Upper lobe of left lung (tissue), 6 donors: ENCODE measurements around the gene CCSER2. TPM values are rescaled to one million over a fixed set of nuclear protein-coding genes. Genes with fewer than 3 reads are reported as not detected.
A peak's percentile ranks its signal among the peaks of the same experiment; 100 is the strongest.

ENCODE experiments used
- ATAC-seq, 2 donors: fragments of 200-7000 bp; cut with Tn5 transposase; one replicate each; pipeline ENCODE4 v1.9.1; 2022; ENCODE audit warnings: mild to moderate bottlenecking in 2 of 2, moderate library complexity in 2 of 2; ENCODE audit not compliant: low FRiP score in 2 of 2
- DNase-seq, 2 donors: peaks; one replicate each; pipeline ENCODE4 v3.0.0-alpha.2; 2019 to 2020
- H3K27ac ChIP-seq, 4 donors: fragments of 200-600 bp; sonication (generic); one replicate each; pipeline ENCODE4 v1.5.1; 2016 to 2019
- H3K27me3 ChIP-seq, 4 donors: fragments of 200-600 bp; sonication (generic); one replicate each; pipeline ENCODE4 v1.5.1; 2017 to 2019
- H3K36me3 ChIP-seq, 4 donors: fragments of 200-600 bp; sonication (generic); one replicate each; pipeline ENCODE4 v1.5.1; 2016 to 2019
- H3K4me1 ChIP-seq, 4 donors: fragments of 200-600 bp; sonication (generic); one replicate each; pipeline ENCODE4 v1.5.1; 2018 to 2019
- H3K4me3 ChIP-seq, 4 donors: fragments of 200-600 bp; sonication (generic); one replicate each; pipeline ENCODE4 v1.5.1; 2017 to 2019; ENCODE audit warnings: mild to moderate bottlenecking in 2 of 4, moderate library complexity in 1 of 4
- H3K9me3 ChIP-seq, 4 donors: fragments of 200-600 bp; sonication (generic); one replicate each; pipeline ENCODE4 v1.5.1; 2018 to 2019
- CTCF ChIP-seq, 6 experiments: fragments of 450-650 bp in 4 of 6; fragments of 200-600 bp in 2 of 6; sonication (generic) in 2 of 6; IDR thresholded peaks; one replicate each; pipeline ENCODE4 v1.5.1; 2016 to 2019; ENCODE audit warnings: antibody characterized with exemption in 6 of 6
- EP300 ChIP-seq, 4 donors: sonication (generic); formaldehyde crosslinking; IDR thresholded peaks; one replicate each; pipeline ENCODE4 v1.5.1; 2017; ENCODE audit warnings: antibody characterized with exemption in 4 of 4, control low read depth in 2 of 4
- POLR2A ChIP-seq, 4 donors: fragments of 450-650 bp; IDR thresholded peaks; one replicate each; pipeline ENCODE4 v1.5.1; 2016 to 2017; ENCODE audit warnings: antibody characterized with exemption in 4 of 4, mild to moderate bottlenecking in 2 of 4
- POLR2AphosphoS5 ChIP-seq, 2 donors: sonication (generic); formaldehyde crosslinking; IDR thresholded peaks; one replicate each; pipeline ENCODE4 v1.5.1; 2017; ENCODE audit warnings: antibody characterized with exemption in 2 of 2
- WGBS, 2 donors: methylation state at CpG; one replicate each; pipeline ENCODE4 v1.1.5; 2017 to 2018; 5-methylcytosine and 5-hydroxymethylcytosine counted together
- total RNA-seq, 6 donors: library from RNA; depleted of rRNA in 4 of 6; stranded (reverse); fragments of >200 nt in 4 of 6; gene quantifications; one replicate each; pipeline versions ENCODE4 v1.1.0 to v1.2.1, GENCODE V29; 2016 to 2021
- donor health status: DM: no; HTN: no; CAD: no; lungs with moderate emphysema.
- donor health status: DM: no; HTN: yes; CAD: no; lungs with severe emphysema.

Gene CCSER2
- total RNA-seq, 6 donors from 2014 or later = 28.7 to 78.9 (median 52.6) TPM

- ATAC-seq = no peak
- Histone ChIP-seq H3K4me1 (peaks cover 0 to 7% (median 0%) of the 10 kb centered on the region in 4 donors), H3K4me3 (no peak overlapping the region), H3K27me3 (no peaks in the 10 kb centered on the region), H3K9me3 (no peaks in the 10 kb centered on the region), H3K36me3 (no peaks in the 10 kb centered on the region), H3K27ac (no peak overlapping the region)
- no peak for TF ChIP-seq CTCF (IDR thresholded peaks at IDR 0.05)
- no peak for TF ChIP-seq EP300 (IDR thresholded peaks at IDR 0.05)
- no peak for TF ChIP-seq POLR2A (IDR thresholded peaks at IDR 0.05)
- no peak for TF ChIP-seq POLR2AphosphoS5 (IDR thresholded peaks at IDR 0.05)
- DNase-seq = no peak
- 54 to 74% methylated on average over 3 of the region's 3 CpGs for WGBS, 2 donors
Observed at GRCh38 chr10:84290235-84290634, 38.2 kb upstream of the CCSER2 start.

DNA sequence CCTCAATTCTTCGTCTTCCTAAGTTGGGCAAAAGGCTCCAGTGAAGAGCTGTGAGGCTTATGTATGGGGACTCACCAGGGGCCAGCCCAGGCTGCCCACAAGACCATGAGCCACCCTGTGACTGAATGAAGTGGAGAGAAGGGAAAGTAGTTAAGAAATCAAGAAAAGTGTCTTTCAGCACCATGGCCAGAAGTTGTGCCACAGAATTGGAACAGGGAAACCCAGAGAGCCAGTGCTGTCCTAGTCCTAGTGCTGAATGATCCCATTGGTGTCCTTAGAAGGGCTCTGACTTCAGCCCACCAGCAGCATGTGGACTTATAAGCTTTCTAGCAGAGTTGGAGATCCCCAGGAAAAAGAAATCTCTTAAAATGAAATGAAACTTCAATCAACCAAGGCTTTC, 37.0 kb upstream of the CCSER2 start:
- WGBS, 2 donors = 39 to 70% methylated on average over 1 of the region's 1 CpG
- no peak overlapping the region for H3K27ac ChIP-seq

GRCh38 chr10:84292502-84292901, 35.9 kb upstream of the CCSER2 start:
- no peak for TF ChIP-seq EP300 (IDR thresholded peaks at IDR 0.05)
- no peak for TF ChIP-seq CTCF (IDR thresholded peaks at IDR 0.05)
- no peak for TF ChIP-seq POLR2AphosphoS5 (IDR thresholded peaks at IDR 0.05)
- TF ChIP-seq POLR2A (IDR thresholded peaks at IDR 0.05) = no peak
- Histone ChIP-seq H3K27ac (no peak overlapping the region), H3K27me3 (no peaks in the 10 kb centered on the region), H3K36me3 (no peaks in the 10 kb centered on the region), H3K4me1 (peaks cover 0 to 20% (median 4%) of the 10 kb centered on the region in 4 donors), H3K9me3 (no peaks in the 10 kb centered on the region), H3K4me3 (no peak overlapping the region)
- no peak for ATAC-seq
- no peak for DNase-seq
- WGBS, 2 donors = 91 to 100% methylated on average over 2 of the region's 2 CpGs

More for the DNA sequence above, 37.0 kb upstream of the CCSER2 start:
- Histone ChIP-seq H3K27me3 (no peaks in the 10 kb centered on the region), H3K36me3 (no peaks in the 10 kb centered on the region), H3K4me3 (no peak overlapping the region), H3K9me3 (no peaks in the 10 kb centered on the region), H3K4me1 (peaks cover 0 to 14% (median 3%) of the 10 kb centered on the region in 4 donors)
- DNase-seq (no peak), ATAC-seq (peak in 1 of 2 donors; percentile 47)
- no peak for TF ChIP-seq POLR2A (IDR thresholded peaks at IDR 0.05)
- TF ChIP-seq EP300 (IDR thresholded peaks at IDR 0.05) = no peak
- TF ChIP-seq CTCF (IDR thresholded peaks at IDR 0.05) = no peak
- TF ChIP-seq POLR2AphosphoS5 (IDR thresholded peaks at IDR 0.05) = no peak

GRCh38 chr10:84293171-84293570, 35.2 kb upstream of the CCSER2 start:
- no peaks in the 10 kb centered on the region for H3K36me3 ChIP-seq
- H3K9me3 ChIP-seq = no peaks in the 10 kb centered on the region
- no peaks in the 10 kb centered on the region for H3K27me3 ChIP-seq
- no peak overlapping the region for H3K27ac ChIP-seq
- H3K4me3 ChIP-seq = no peak overlapping the region
- H3K4me1 ChIP-seq = peaks cover 0 to 20% (median 4%) of the 10 kb centered on the region in 4 donors
- no peak for ATAC-seq
- no peak for DNase-seq
- no peak for TF ChIP-seq POLR2A (IDR thresholded peaks at IDR 0.05)
- no peak for TF ChIP-seq POLR2AphosphoS5 (IDR thresholded peaks at IDR 0.05)
- TF ChIP-seq CTCF (IDR thresholded peaks at IDR 0.05) = no peak
- no peak for TF ChIP-seq EP300 (IDR thresholded peaks at IDR 0.05)
- 82 to 95% methylated on average over 1 of the region's 1 CpG for WGBS, 2 donors

DNA sequence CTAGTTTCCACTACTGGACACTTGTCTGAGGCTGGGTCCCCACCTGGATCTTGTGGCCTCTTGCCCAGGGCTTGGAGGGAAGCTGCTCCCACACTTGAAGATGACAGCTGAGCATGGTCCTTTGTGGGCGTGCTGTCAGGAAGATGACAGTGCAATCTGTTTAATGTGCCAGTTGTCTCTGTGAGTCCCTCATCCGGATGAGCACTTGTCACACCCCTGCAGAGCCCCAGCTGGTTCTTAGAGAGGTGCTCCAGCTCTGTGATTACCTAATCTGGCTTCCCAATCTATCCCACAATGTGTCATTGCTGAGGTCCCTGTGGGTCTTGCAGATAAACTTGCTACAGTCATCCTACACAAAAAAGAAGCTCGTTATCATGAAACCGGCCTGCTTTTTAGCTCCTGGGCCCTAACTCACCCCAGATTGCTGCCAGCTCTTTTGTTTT, 34.8 kb upstream of the CCSER2 start:
- 40 to 43% methylated on average over 2 to 4 of the region's 4 CpGs for WGBS, 2 donors
- DNase-seq (no peak), ATAC-seq (no peak)
- Histone ChIP-seq H3K4me1 (peaks cover 0 to 20% (median 4%) of the 10 kb centered on the region in 4 donors), H3K4me3 (no peak overlapping the region), H3K36me3 (no peaks in the 10 kb centered on the region), H3K27me3 (no peaks in the 10 kb centered on the region), H3K9me3 (no peaks in the 10 kb centered on the region), H3K27ac (peak overlapping the region in 1 of 4 donors; percentile 76)
- no peak for TF ChIP-seq CTCF (IDR thresholded peaks at IDR 0.05)
- no peak for TF ChIP-seq POLR2A (IDR thresholded peaks at IDR 0.05)
- no peak for TF ChIP-seq EP300 (IDR thresholded peaks at IDR 0.05)
- no peak for TF ChIP-seq POLR2AphosphoS5 (IDR thresholded peaks at IDR 0.05)
